ENCODE results near the gene CCDC138. TPM values are rescaled to one million over a fixed set of nuclear protein-coding genes. Genes with fewer than 3 reads are reported as not detected.
A peak's percentile ranks its signal among the peaks of the same experiment; 100 is the strongest.

CCDC138 gene
- total RNA-seq, 1 donor from 2014 or later, result 6.5 TPM

- no peak for DNase-seq (ENCODE audit: low read depth in 2 of 2)
Measured at GRCh38 chr2:108825254-108825653, 38.7 kb downstream of the CCDC138 start.

- no peak for DNase-seq (ENCODE audit: low read depth in 2 of 2)
Measured at GRCh38 chr2:108825736-108826135, 39.2 kb downstream of the CCDC138 start.

- DNase-seq (ENCODE audit: low read depth in 2 of 2), result no peak
Measured at GRCh38 chr2:108829578-108830310, 43.2 kb downstream of the CCDC138 start.

- DNase-seq (ENCODE audit: low read depth in 2 of 2), result peak in 1 of 2 donors; percentile 59
Measured at GRCh38 chr2:108833219-108833618, 46.6 kb downstream of the CCDC138 start.

GRCh38 chr2:108834620-108835019, 48.0 kb downstream of the CCDC138 start:
- no peak for DNase-seq (ENCODE audit: low read depth in 2 of 2)

GRCh38 chr2:108835040-108835439, 48.5 kb downstream of the CCDC138 start:
- no peak for DNase-seq (ENCODE audit: low read depth in 2 of 2)

- no peak for DNase-seq (ENCODE audit: low read depth in 2 of 2)
Measured at GRCh38 chr2:108837198-108837597, 50.6 kb downstream of the CCDC138 start.

GRCh38 chr2:108841506-108841905, 54.9 kb downstream of the CCDC138 start:
- no peak for DNase-seq (ENCODE audit: low read depth in 2 of 2)

- no peak for DNase-seq (ENCODE audit: low read depth in 2 of 2)
Measured at GRCh38 chr2:108845923-108846322, 59.4 kb downstream of the CCDC138 start.

GRCh38 chr2:108847000-108847399, 60.4 kb downstream of the CCDC138 start:
- no peak for DNase-seq (ENCODE audit: low read depth in 2 of 2)

GRCh38 chr2:108852375-108852774, 65.8 kb downstream of the CCDC138 start:
- DNase-seq (ENCODE audit: low read depth in 2 of 2), result no peak

GRCh38 chr2:108853421-108853820, 66.8 kb downstream of the CCDC138 start:
- no peak for DNase-seq (ENCODE audit: low read depth in 2 of 2)

- DNase-seq (ENCODE audit: low read depth in 2 of 2), result no peak
Measured at GRCh38 chr2:108854484-108854883, 67.9 kb downstream of the CCDC138 start.

- peak; percentile 16 to 42 for DNase-seq (ENCODE audit: low read depth in 2 of 2)
Measured at GRCh38 chr2:108855194-108855593, 68.6 kb downstream of the CCDC138 start.

- no peak for DNase-seq (ENCODE audit: low read depth in 2 of 2)
Measured at GRCh38 chr2:108858894-108859293, 72.3 kb downstream of the CCDC138 start.

- DNase-seq (ENCODE audit: low read depth in 2 of 2), result no peak
Measured at GRCh38 chr2:108866041-108866440, 79.5 kb downstream of the CCDC138 start.

- no peak for DNase-seq (ENCODE audit: low read depth in 2 of 2)
Measured at GRCh38 chr2:108868911-108869310, 82.3 kb downstream of the CCDC138 start.

- no peak for DNase-seq (ENCODE audit: low read depth in 2 of 2)
Measured at GRCh38 chr2:108869542-108869941, 83.0 kb downstream of the CCDC138 start.

- no peak for DNase-seq (ENCODE audit: low read depth in 2 of 2)
Measured at GRCh38 chr2:108870069-108870644, 83.6 kb downstream of the CCDC138 start.

GRCh38 chr2:108877506-108877905, 90.9 kb downstream of the CCDC138 start:
- DNase-seq (ENCODE audit: low read depth in 2 of 2), result no peak

- DNase-seq (ENCODE audit: low read depth in 2 of 2), result no peak
Measured at GRCh38 chr2:108878276-108878675, 91.7 kb downstream of the CCDC138 start.

GRCh38 chr2:108884619-108885018, 98.0 kb downstream of the CCDC138 start:
- no peak for DNase-seq (ENCODE audit: low read depth in 2 of 2)

GRCh38 chr2:108889907-108890306, 103.3 kb downstream of the CCDC138 start:
- DNase-seq (ENCODE audit: low read depth in 2 of 2), result no peak

Data from dermis microvascular lymphatic vessel endothelial cell (primary cell).